T-cell (primary cell): ENCODE results near the gene ORC3. TPM values are rescaled to one million over a fixed set of nuclear protein-coding genes. Genes with fewer than 3 reads are reported as not detected.

Source experiments
- ATAC-seq, 4 experiments: fragments of 200-7000 bp in 3 of 4; fragments of 150-1000 bp in 1 of 4; cut with Tn5 transposase; replicated peaks in 1 of 4; 1 replicate in 3 of 4; 2 replicates in 1 of 4; pipeline ENCODE4 v1.10.0; 2021; ENCODE audit warnings: moderate library complexity in 3 of 4, mild to moderate bottlenecking in 2 of 4, moderate number of reproducible peaks in 1 of 4
- CTCF ChIA-PET, 2 donors: fragments of 300-600 bp; sonication (Branson Sonifier 250); formaldehyde crosslinking; loops; one replicate each; lab custom pipeline; 2022; ENCODE audit warnings: antibody characterized with exemption in 2 of 2; lab: Charles Lee
- POLR2A ChIA-PET, 2 donors: fragments of 300-600 bp; sonication (Branson Sonifier 250); formaldehyde crosslinking; loops; one replicate each; lab custom pipeline; 2022; ENCODE audit warnings: antibody characterized with exemption in 2 of 2; lab: Charles Lee
- DNase-seq, 35 experiments: peaks; one replicate each; pipeline versions ENCODE4 v3.0.0 to v3.0.0-alpha.2; 2013 to 2023
- H3K27ac ChIP-seq: one replicate; pipeline ENCODE4 v1.5.1; 2013; ENCODE audit warnings: low read length
- H3K27me3 ChIP-seq, 2 experiments: replicated peaks in 1 of 2; 1 replicate in 1 of 2; 2 replicates in 1 of 2; pipeline versions ENCODE4 v1.6.1 to v1.7.0; 2013; ENCODE audit warnings: low read length in 1 of 2, mixed read lengths in 1 of 2; ENCODE audit not compliant: control insufficient read depth in 2 of 2, insufficient read depth in 2 of 2; ENCODE audit errors: extremely low read depth in 1 of 2
- H3K36me3 ChIP-seq, 2 donors: 1 replicate in 1 of 2; 2 replicates in 1 of 2; pipeline versions ENCODE4 v1.6.1 to v1.7.0; 2013; ENCODE audit warnings: low read length in 1 of 2; ENCODE audit not compliant: control insufficient read depth in 2 of 2, insufficient read depth in 1 of 2; ENCODE audit errors: extremely low read depth in 1 of 2
- H3K4me1 ChIP-seq, 2 experiments: 1 replicate in 1 of 2; 2 replicates in 1 of 2; pipeline versions ENCODE4 v1.6.1 to v1.7.0; 2013; ENCODE audit warnings: low read length in 2 of 2, mixed read lengths in 1 of 2; ENCODE audit not compliant: insufficient read depth in 2 of 2, control insufficient read depth in 1 of 2; ENCODE audit errors: extremely low read depth in 1 of 2
- H3K4me3 ChIP-seq, 2 donors: 1 replicate in 1 of 2; 2 replicates in 1 of 2; pipeline versions ENCODE4 v1.5.1 to v1.7.0; 2013; ENCODE audit warnings: mild to moderate bottlenecking in 2 of 2, low read length in 1 of 2, moderate library complexity in 1 of 2; ENCODE audit not compliant: control insufficient read depth in 1 of 2; ENCODE audit errors: extremely low read depth in 1 of 2
- H3K9me3 ChIP-seq: 2 replicates; pipeline ENCODE4 v1.7.0; 2013
- H3K27ac Mint-ChIP-seq, 2 donors: one replicate each; pipeline ENCODE4 v1.8.0; 2020 to 2021; ENCODE audit warnings: mild to moderate bottlenecking in 2 of 2, mixed read lengths in 2 of 2
- H3K27me3 Mint-ChIP-seq, 2 donors: one replicate each; pipeline ENCODE4 v1.8.0; 2021 to 2022; ENCODE audit warnings: mixed read lengths in 2 of 2
- H3K36me3 Mint-ChIP-seq: one replicate; pipeline ENCODE4 v1.8.0; 2021; ENCODE audit warnings: mixed read lengths
- H3K4me1 Mint-ChIP-seq, 3 donors: one replicate each; pipeline ENCODE4 v1.8.0; 2020 to 2022; ENCODE audit warnings: mixed read lengths in 3 of 3, mild to moderate bottlenecking in 1 of 3
- H3K4me3 Mint-ChIP-seq, 3 donors: one replicate each; pipeline ENCODE4 v1.8.0; 2020 to 2022; ENCODE audit warnings: mild to moderate bottlenecking in 3 of 3, mixed read lengths in 3 of 3, moderate library complexity in 3 of 3
- H3K9me3 Mint-ChIP-seq, 3 donors: one replicate each; pipeline ENCODE4 v1.8.0; 2020 to 2022; ENCODE audit warnings: mixed read lengths in 3 of 3
- WGBS: methylation state at CpG from one replicate; pipeline ENCODE4 v1.1.5; 2013; ENCODE audit warnings: missing lambda C conversion rate; ENCODE audit not compliant: insufficient coverage; 5-methylcytosine and 5-hydroxymethylcytosine counted together
- total RNA-seq, 35 experiments: library from RNA in 6 of 35; stranded (reverse) in 6 of 35; fragments of 120-200 nt in 1 of 35; gene quantifications; one replicate each; pipeline versions ENCODE4 v1.2.1 to v1.2.4 and lab custom pipeline; 2013 to 2026

Gene ORC3
- total RNA-seq, 5 donors from 2014 or later (not counting 1 experiment from before 2014, with no cell fraction given), result 15.9 to 20.9 (median 20.4) TPM

DNA sequence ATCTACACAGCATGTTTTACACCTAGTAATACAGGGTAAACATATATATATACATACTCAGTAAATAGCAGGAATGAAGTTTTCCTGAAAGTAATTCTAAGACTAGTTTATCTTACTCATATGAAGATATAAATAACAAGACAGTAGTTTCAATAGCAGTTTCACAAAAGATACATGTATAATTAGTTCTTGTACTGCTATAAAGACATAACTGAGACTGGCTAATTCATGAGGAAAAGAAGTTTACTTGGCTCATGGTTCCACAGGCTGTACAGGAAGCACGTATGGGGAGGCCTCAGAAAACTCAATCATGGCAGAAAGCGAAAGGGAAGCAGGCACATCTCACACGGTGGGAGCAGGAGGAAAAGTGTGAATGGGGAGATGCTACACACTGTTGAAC is 17.1 kb upstream of the ORC3 start:
- WGBS, result 86% methylated on average over 3 of the region's 3 CpGs
- H3K9me3 ChIP-seq, result no peaks in the 10 kb centered on the region
- CTCF ChIA-PET, result no interaction called here
- peak overlapping the region; percentile 29 to 40 for H3K27ac Mint-ChIP-seq
- ATAC-seq (no peak), DNase-seq (no peak)
- POLR2A ChIA-PET, result no interaction called here
- no peak overlapping the region for H3K4me3 ChIP-seq
- peaks cover 60 to 71% (median 67%) of the 10 kb centered on the region in 3 donors for H3K4me1 Mint-ChIP-seq
- H3K9me3 Mint-ChIP-seq, result no peaks in the 10 kb centered on the region
- peaks cover 9 to 14% of the 10 kb centered on the region in 2 experiments for H3K4me1 ChIP-seq
- H3K27ac ChIP-seq, result no peak overlapping the region
- H3K27me3 ChIP-seq, result no peaks in the 10 kb centered on the region
- H3K36me3 ChIP-seq, result peaks cover 0 to 7% of the 10 kb centered on the region in 2 donors
- H3K36me3 Mint-ChIP-seq, result peaks cover 25% of the 10 kb centered on the region
- H3K27me3 Mint-ChIP-seq, result no peaks in the 10 kb centered on the region
- peak overlapping the region in 2 of 3 donors; percentile 4 to 54 for H3K4me3 Mint-ChIP-seq

DNA sequence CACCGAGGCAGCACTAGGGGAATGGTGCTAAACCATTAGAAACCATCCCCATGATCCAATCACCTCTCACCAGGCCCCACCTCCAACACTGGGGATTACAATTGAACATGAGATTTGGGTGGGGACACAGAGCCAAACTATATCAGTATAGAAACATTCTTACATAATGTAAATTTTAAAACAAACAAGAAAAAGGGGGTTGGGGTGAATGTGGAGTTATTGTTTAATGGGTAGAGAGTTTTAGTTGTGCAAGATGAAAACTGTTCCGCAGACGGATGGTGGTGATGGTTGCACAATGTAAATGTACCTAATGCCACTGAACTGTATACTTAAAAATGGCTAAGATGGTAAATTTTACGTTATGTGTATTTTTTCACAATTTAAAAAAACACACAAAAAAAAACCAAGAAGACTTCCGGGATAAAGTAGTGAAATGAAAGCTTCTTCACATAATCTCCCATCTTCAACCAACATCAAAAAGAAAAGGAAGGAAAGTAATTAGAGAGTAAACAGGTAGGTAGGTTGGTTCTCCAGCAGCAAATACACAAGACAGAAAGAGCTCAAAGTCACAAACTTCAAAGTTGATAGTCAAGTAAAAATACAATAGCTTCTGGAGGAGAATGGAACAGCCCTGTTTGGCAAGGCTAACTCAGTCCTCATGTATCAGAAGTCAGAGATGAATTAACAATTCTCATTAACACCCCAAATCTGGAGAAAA is 16.5 kb upstream of the ORC3 start:
- Histone ChIP-seq H3K27ac (no peak overlapping the region), H3K4me3 (no peak overlapping the region), H3K4me1 (peaks cover 9 to 14% of the 10 kb centered on the region in 2 experiments), H3K36me3 (peaks cover 0 to 1% of the 10 kb centered on the region in 2 donors), H3K9me3 (no peaks in the 10 kb centered on the region), H3K27me3 (no peaks in the 10 kb centered on the region)
- Mint-ChIP-seq H3K36me3 (peaks cover 21% of the 10 kb centered on the region), H3K4me3 (peak overlapping the region in 1 of 3 donors; percentile 54), H3K27ac (peak overlapping the region; percentile 53 to 75), H3K4me1 (peaks cover 63 to 73% (median 67%) of the 10 kb centered on the region in 3 donors), H3K27me3 (no peaks in the 10 kb centered on the region), H3K9me3 (no peaks in the 10 kb centered on the region)
- DNase-seq (no peak), ATAC-seq (no peak)
- no CpG with 5 or more reads among the region's 5 CpGs for WGBS
- ChIA-PET POLR2A (interaction anchor here in 1 of 2 donors (0.5 kb wide), 1 partner anchor 124 kb away, joined by 7 read pairs; no protein-coding TSS in a partner anchor), CTCF (no interaction called here)

DNA sequence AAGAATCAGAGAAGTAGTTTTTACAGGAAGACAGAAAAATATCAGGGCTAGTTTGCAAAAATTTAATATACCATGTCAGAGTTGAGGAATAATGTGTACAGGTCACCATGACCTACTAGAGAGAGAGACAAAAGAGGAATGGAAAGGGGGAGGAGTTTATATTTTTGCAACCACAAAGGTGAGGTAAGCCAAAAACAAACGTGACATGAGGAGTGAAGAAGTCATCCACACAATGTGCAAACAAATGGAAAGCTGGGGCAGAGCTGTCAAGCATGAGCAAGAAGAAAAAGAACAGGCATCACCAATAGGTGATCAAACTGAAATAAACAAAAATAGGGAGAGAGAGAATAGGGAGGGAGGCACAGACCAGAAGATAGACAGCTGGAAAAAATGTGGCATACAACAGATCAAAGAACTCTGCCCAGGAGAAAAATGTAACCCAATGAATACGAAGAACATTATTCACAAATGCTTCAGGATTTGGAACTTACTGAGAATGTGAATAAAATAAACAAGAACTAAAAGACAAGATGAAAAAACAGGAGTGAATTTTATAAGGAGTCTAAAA is 15.6 kb upstream of the ORC3 start:
- ChIA-PET POLR2A (no interaction called here), CTCF (no interaction called here)
- no CpG with 5 or more reads among the region's 2 CpGs for WGBS
- no peaks in the 10 kb centered on the region for H3K9me3 ChIP-seq
- DNase-seq (peak in 1 of 35 experiments; percentile 12), ATAC-seq (peak in 1 of 4 experiments; percentile 48)
- H3K4me1 ChIP-seq, result peaks cover 9 to 14% of the 10 kb centered on the region in 2 experiments
- no peaks in the 10 kb centered on the region for H3K27me3 ChIP-seq
- H3K27me3 Mint-ChIP-seq, result no peaks in the 10 kb centered on the region
- H3K36me3 ChIP-seq, result no peaks in the 10 kb centered on the region
- peak overlapping the region; percentile 0 to 54 (median 5) for H3K4me3 Mint-ChIP-seq
- peak overlapping the region; percentile 29 to 53 for H3K27ac Mint-ChIP-seq
- peaks cover 65 to 78% (median 66%) of the 10 kb centered on the region in 3 donors for H3K4me1 Mint-ChIP-seq
- H3K9me3 Mint-ChIP-seq, result no peaks in the 10 kb centered on the region
- H3K36me3 Mint-ChIP-seq, result peaks cover 16% of the 10 kb centered on the region
- H3K27ac ChIP-seq, result no peak overlapping the region
- no peak overlapping the region for H3K4me3 ChIP-seq

DNA sequence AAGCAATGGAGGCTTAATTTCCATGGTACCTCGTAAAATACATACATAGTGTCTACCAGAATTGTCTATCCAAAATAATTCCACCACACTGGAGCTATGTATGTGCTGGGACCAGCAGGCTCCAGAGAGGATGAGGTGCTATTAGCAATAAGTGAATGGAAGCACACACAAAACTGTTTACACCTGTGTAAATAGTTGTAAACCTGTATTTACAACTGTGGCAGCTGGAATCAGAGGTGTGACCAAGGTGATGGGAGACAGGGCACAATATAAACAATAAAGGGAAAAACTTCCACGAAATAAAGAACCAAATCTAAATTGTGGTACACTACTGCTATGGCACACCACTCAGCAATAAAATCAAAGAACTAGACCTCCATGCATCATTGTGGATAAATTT is 14.5 kb upstream of the ORC3 start:
- peak overlapping the region in 1 of 2 donors; percentile 15 for H3K4me3 ChIP-seq
- no peaks in the 10 kb centered on the region for H3K9me3 Mint-ChIP-seq
- DNase-seq (no peak), ATAC-seq (no peak)
- H3K27me3 ChIP-seq, result no peaks in the 10 kb centered on the region
- ChIA-PET POLR2A (interaction anchor here in 1 of 2 donors (0.7 kb wide), 1 partner anchor 521 kb away, joined by 6 read pairs; no protein-coding TSS in a partner anchor), CTCF (no interaction called here)
- peak overlapping the region in 1 of 3 donors; percentile 54 for H3K4me3 Mint-ChIP-seq
- H3K4me1 ChIP-seq, result peaks cover 9 to 14% of the 10 kb centered on the region in 2 experiments
- H3K27ac Mint-ChIP-seq, result peak overlapping the region in 1 of 2 donors; percentile 47
- H3K27me3 Mint-ChIP-seq, result no peaks in the 10 kb centered on the region
- H3K4me1 Mint-ChIP-seq, result peaks cover 63 to 77% (median 64%) of the 10 kb centered on the region in 3 donors
- H3K36me3 Mint-ChIP-seq, result peaks cover 21% of the 10 kb centered on the region
- H3K36me3 ChIP-seq, result peaks cover 0 to 4% of the 10 kb centered on the region in 2 donors
- whole genome bisulfite sequencing, result no CpG with 5 or more reads among the region's 2 CpGs
- H3K27ac ChIP-seq, result no peak overlapping the region
- H3K9me3 ChIP-seq, result no peaks in the 10 kb centered on the region

DNA sequence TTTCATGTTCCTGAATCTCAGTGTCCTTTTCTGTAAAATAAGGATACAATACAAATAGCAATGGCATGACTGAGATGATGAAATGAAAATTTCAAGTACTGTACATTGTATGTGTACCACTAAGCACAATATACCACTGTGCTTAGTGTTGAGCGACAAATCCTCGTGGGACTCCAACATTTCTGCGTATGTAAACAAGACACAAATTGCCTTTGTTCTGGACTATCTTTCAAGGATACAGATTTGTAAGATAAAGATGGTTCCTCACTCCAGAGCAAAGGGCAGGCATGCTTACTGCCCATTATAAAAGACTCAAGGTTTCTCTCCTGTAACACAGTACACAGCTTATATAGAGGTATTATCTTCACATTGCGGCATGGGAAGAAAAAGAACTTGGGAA is 6.1 kb upstream of the ORC3 start:
- Histone ChIP-seq H3K4me1 (peaks cover 8 to 15% of the 10 kb centered on the region in 2 experiments), H3K4me3 (no peak overlapping the region), H3K27ac (no peak overlapping the region), H3K9me3 (no peaks in the 10 kb centered on the region), H3K36me3 (peaks cover 5 to 26% of the 10 kb centered on the region in 2 donors), H3K27me3 (no peaks in the 10 kb centered on the region)
- Mint-ChIP-seq H3K4me1 (peaks cover 66 to 81% (median 73%) of the 10 kb centered on the region in 3 donors), H3K4me3 (no peak overlapping the region), H3K27me3 (no peaks in the 10 kb centered on the region), H3K9me3 (no peaks in the 10 kb centered on the region), H3K27ac (no peak overlapping the region), H3K36me3 (peaks cover 33% of the 10 kb centered on the region)
- DNase-seq, result no peak
- ATAC-seq, result no peak
- ChIA-PET POLR2A (interaction anchor here in 1 of 2 donors (1.0 kb wide), 1 partner anchor 20 kb away, joined by 6 read pairs; no protein-coding TSS in a partner anchor), CTCF (interaction anchor here in 1 of 2 donors (0.6 to 0.9 kb wide), 2 partner anchors 14 to 37 kb away, joined by 3 read pairs; no protein-coding TSS in a partner anchor)
- no CpG with 5 or more reads among the region's 4 CpGs for WGBS

DNA sequence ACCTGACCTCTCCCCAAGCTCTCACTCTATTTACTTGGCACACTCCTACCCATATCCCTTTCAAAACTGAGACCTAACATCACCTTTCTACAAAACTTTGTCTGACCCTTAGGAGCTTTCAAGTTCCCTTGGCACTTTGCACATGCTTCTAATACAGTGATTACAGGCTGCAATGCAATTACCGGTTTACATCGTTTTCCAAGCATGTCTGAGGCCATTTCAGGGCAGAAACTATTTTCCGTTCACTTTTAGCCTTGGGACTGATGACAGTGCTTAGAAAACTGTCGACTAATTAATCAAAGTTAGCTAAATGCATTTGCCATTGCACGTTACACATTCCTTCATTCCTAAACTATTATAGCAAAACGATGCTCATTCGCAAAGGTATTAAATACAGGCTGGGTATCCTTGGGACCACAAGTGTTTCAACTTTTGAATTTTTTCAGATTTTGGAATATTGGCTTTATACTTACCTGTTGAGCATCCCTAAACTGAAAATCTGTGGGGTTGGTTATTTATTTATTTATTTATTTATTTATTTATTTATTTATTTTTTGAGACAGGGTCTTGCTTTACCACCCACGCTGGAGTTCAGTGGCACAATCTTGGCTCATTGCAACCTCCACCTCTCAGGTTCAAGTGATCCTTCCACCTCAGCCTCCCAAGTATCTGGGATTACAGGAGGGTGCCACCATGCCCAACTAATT is 3.4 kb upstream of the ORC3 start:
- H3K4me3 ChIP-seq, result no peak overlapping the region
- DNase-seq (no peak), ATAC-seq (no peak)
- POLR2A ChIA-PET, result interaction anchor here in 1 of 2 donors (0.9 kb wide), 1 partner anchor 12 kb away, joined by 4 read pairs; no protein-coding TSS in a partner anchor
- H3K4me1 Mint-ChIP-seq, result peaks cover 85 to 87% (median 86%) of the 10 kb centered on the region in 3 donors
- no peaks in the 10 kb centered on the region for H3K9me3 ChIP-seq
- H3K36me3 ChIP-seq, result peaks cover 5 to 14% of the 10 kb centered on the region in 2 donors
- no peak overlapping the region for H3K27ac ChIP-seq
- 100% methylated on average over 4 of the region's 8 CpGs for WGBS
- H3K4me1 ChIP-seq, result peaks cover 21 to 27% of the 10 kb centered on the region in 2 experiments
- CTCF ChIA-PET, result interaction anchor here in 1 of 2 donors (1.0 kb wide), 1 partner anchor 56 kb away, joined by 3 read pairs; no protein-coding TSS in a partner anchor
- no peaks in the 10 kb centered on the region for H3K9me3 Mint-ChIP-seq
- no peaks in the 10 kb centered on the region for H3K27me3 ChIP-seq
- H3K36me3 Mint-ChIP-seq, result peaks cover 28% of the 10 kb centered on the region
- H3K4me3 Mint-ChIP-seq, result peak overlapping the region in 1 of 3 donors; percentile 16
- no peaks in the 10 kb centered on the region for H3K27me3 Mint-ChIP-seq
- no peak overlapping the region for H3K27ac Mint-ChIP-seq
